ENCODE measurements around the gene MUC5B.

The MUC5B gene

DNA sequence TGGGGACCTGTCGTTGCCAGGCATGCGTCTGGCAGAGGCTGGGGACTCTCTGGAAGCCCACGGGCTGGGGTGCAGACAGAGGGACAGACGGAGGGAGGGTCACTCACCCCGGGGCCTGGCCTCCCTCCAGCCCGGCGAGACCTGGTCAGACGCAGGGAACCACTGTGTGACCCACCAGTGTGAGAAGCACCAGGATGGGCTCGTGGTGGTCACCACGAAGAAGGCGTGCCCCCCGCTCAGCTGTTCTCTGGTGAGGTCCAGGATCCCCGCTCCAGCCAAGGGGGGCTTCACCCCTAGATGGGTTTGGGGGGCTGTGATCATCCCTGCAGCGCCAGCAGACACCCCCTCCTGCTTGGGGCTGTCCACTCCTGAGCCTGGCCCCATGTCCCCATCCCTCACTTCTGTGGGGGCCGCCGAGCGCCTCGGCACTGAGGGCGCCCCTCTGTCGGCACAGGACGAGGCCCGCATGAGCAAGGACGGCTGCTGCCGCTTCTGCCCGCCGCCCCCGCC is 23.6 kb upstream of the MUC5B start:
- TF ChIP-seq, protein P1, sequence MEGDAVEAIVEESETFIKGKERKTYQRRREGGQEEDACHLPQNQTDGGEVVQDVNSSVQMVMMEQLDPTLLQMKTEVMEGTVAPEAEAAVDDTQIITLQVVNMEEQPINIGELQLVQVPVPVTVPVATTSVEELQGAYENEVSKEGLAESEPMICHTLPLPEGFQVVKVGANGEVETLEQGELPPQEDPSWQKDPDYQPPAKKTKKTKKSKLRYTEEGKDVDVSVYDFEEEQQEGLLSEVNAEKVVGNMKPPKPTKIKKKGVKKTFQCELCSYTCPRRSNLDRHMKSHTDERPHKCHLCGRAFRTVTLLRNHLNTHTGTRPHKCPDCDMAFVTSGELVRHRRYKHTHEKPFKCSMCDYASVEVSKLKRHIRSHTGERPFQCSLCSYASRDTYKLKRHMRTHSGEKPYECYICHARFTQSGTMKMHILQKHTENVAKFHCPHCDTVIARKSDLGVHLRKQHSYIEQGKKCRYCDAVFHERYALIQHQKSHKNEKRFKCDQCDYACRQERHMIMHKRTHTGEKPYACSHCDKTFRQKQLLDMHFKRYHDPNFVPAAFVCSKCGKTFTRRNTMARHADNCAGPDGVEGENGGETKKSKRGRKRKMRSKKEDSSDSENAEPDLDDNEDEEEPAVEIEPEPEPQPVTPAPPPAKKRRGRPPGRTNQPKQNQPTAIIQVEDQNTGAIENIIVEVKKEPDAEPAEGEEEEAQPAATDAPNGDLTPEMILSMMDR (IDR thresholded peaks at IDR 0.05; ENCODE audit: low read length, missing control alignments) = no peak
- H3K4me3 ChIP-seq (replicated peaks; ENCODE audit: low read depth, low read length) = no peak overlapping the region
- no peak for DNase-seq (ENCODE audit: low read depth)

DNA sequence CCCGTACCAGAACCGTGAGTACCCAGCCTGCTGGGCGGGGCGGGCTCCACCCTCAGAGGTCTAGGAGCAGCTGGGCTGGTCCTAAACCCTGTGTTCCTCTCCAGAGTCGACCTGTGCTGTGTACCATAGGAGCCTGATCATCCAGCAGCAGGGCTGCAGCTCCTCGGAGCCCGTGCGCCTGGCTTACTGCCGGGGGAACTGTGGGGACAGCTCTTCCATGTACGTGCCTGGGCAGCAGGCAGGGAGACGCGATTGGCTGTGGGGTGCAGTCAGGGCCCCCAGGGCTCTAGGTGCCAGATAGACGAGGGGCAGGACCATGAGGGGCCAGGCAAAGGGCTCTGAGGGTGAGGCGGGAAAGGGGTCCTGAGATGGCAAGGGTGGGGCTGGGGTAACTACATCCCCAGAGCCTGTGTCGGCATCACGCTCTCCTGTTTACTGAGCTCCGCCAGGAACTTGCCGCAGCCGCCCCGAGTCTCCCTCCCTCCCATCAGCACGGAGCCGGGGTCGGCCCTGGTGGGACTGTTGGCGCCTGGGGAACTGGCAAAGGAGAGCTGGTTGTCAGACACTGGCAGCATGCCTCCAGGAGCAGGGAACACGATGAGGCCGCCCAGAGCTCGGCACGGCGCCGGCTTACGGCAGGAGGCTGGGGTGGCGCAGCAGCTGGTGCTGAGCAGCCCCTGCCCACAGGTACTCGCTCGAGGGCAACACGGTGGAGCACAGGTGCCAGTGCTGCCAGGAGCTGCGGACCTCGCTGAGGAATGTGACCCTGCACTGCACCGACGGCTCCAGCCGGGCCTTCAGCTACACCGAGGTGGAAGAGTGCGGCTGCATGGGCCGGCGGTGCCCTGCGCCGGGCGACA is 22.9 kb upstream of the MUC5B start:
- TF ChIP-seq, protein P1 (IDR thresholded peaks at IDR 0.05; ENCODE audit: low read length, missing control alignments) = no peak
- no peak overlapping the region for H3K4me3 ChIP-seq (replicated peaks; ENCODE audit: low read depth, low read length)
- no peak for DNase-seq (ENCODE audit: low read depth)

DNA sequence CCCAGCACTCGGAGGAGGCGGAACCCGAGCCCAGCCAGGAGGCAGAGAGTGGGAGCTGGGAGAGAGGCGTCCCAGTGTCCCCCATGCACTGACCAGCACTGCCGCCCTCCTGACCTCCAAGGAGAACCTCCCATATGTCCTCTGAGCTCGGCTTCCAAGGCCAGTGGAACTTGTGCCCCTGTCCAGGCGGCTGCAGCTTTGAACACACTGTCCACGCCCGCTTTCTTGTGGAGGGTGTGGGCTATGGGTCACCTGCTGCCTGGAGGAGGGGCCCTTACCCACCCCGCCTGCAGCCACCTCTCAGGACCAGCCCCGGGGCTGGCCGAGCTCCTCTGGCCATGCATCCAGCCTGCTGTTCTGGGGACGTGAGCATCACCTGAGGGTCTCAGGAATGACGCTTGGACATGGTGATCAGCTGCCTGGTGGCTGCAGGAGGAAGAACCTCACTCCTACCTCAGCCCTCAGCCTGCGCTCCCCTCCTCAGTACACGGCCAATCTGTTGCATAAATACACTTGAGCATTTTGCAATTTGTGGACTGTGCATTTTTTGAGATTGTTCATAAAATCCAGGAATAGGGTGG is 22.2 kb upstream of the MUC5B start:
- no peak overlapping the region for H3K4me3 ChIP-seq (replicated peaks; ENCODE audit: low read depth, low read length)
- DNase-seq (ENCODE audit: low read depth) = no peak
- TF ChIP-seq, protein P1 (IDR thresholded peaks at IDR 0.05; ENCODE audit: low read length, missing control alignments) = no peak

DNA sequence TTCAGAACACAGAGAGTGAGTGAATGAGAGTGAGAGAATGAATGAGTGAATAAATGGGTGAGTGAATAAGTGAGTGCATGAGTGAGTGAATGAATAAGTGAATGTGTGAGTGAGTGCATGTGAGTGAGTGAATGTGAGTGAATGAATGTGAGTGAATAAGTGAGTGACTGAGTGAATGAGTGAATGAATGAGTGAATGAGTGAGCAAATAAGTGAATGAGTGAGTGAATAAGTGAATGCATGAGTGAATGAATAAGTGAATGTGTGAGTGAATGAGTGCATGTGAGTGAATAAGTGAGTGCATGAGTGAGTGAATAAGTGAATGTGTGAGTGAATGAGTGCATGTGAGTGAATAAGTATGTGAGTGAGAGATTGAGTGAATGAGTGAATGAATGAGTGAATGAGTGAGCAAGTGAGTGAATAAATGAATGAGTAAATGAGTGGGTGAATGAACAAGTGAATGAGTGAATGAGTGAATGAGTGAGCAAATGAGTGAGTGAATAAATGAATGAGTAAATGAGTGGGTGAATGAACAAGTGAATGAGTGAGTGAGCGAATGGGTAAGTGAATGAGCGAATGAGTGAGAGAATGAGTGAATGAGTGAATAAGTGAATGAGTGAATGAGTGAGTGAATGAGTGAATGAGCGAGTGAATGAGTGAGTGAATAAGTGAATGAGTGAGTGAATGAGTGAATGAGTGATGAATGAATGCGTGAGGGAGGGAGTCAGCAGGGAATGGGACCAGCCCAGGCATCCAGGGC is 21.3 kb upstream of the MUC5B start:
- no peak overlapping the region for H3K4me3 ChIP-seq (replicated peaks; ENCODE audit: low read depth, low read length)
- TF ChIP-seq, protein P1 (IDR thresholded peaks at IDR 0.05; ENCODE audit: low read length, missing control alignments) = no peak
- DNase-seq (ENCODE audit: low read depth) = peak; percentile 17

DNA sequence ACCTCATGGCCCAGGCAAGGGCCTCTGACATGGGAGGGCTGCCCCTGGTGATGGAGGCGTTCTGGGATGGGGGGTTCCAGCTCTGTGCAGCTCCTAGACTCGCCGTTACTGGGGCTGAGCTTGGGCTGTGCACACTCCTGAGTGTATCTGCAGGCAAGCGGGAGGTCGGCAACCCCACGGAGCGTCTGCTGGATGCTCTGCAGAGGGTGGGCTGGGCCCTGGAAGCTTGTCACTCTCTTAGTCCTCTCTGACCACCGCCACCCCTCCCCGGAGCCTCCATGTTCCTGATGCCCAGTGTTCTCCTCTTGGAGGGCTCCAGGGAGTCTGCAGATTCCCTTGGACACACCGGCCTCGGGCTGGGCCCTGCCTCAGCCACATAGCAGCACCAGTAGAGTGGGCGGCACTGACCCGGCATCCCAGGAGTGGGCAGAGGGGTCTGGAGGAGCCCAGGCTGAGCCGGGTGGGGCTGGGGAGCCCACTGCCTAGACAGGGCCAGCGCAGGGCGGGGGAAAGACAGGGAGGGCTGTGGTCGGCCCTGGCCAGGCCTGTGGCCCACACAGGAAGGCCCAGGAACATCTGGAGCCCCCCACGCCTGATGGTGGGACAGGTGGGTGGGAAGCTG is 20.6 kb upstream of the MUC5B start:
- no peak overlapping the region for H3K4me3 ChIP-seq (replicated peaks; ENCODE audit: low read depth, low read length)
- TF ChIP-seq, protein P1 (IDR thresholded peaks at IDR 0.05; ENCODE audit: low read length, missing control alignments) = no peak
- DNase-seq (ENCODE audit: low read depth) = no peak

DNA sequence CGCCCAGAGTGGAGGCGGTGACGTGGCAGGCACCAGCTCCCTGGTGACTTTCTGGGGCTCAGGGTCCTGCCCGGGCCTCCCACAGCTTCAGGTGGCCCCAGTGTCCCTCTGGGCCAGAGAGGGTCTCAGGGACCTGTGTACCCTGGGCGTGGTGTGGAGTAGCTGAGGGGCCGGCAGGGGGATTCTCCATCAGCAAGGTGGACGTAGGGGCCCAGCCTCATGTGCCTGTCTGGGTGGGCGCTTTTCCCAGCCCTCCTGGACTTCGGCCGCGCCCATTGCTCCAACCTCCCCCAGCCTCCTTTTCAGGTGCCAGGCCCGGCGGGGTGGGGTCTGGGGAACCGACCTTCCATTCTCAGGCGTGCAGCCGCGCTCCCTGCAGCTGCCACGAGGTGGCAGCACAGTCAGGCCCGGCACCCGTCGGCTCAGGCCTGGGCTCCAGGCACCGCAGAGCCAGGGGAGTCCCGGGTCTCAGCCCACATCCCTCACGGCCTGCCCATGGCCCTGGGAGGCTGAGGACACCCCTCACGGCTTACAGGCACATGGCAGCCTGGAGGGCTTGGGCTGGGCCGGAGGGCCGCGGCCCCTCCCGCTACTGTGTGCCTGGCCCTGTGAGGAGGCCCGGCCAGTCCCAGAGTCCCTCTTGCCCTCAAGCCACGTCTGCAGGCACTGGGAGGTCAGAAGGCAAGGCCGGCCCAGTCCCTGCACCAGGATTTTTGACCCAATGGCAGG is 19.9 kb upstream of the MUC5B start:
- peak; percentile 33 for DNase-seq (ENCODE audit: low read depth)
- no peak overlapping the region for H3K4me3 ChIP-seq (replicated peaks; ENCODE audit: low read depth, low read length)
- TF ChIP-seq, protein P1 (IDR thresholded peaks at IDR 0.05; ENCODE audit: low read length, missing control alignments) = peak; percentile 80

All from fibroblast of pulmonary artery (primary cell).